ENCODE measurements around the gene EGFL8.

The EGFL8 gene

DNA sequence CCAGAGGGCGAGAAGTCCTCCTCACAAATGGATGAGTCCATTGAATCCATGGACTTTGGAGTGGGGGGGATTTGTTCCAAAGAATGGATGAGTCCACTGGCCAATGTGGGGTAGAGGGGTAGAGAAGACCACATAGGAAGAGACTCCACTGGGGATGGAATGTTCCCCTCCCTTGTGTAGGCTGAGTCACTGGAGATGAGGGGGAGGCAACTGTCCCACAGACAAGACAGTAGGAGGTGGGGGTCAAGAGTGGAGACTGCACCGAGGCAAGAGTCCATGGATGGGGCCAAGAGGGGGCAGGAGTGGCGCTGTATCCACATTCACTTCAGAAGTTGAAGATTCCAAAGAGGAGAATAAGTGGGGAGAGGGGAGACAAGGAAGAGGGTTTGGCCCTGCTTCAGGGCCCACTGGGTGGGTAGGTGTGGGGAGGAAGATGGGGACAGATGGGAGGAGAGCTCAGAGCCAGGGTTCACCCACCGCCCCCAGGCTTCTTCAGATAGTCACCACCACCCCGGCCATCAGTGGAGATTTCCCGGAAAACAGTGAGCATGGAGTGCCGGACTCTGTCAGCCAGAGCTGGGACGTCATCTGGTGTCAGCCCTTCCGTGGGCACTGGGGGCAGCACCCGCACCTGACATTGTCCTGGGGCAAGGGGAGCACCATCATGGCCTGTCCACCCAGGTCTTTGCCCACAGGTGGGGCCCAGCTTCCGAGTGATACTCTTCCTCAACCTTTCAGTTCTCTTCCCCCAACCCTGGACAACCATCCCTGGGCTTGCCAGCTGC lies 4.6 kb downstream of the EGFL8 start:
- DNase-seq = no peak

DNA sequence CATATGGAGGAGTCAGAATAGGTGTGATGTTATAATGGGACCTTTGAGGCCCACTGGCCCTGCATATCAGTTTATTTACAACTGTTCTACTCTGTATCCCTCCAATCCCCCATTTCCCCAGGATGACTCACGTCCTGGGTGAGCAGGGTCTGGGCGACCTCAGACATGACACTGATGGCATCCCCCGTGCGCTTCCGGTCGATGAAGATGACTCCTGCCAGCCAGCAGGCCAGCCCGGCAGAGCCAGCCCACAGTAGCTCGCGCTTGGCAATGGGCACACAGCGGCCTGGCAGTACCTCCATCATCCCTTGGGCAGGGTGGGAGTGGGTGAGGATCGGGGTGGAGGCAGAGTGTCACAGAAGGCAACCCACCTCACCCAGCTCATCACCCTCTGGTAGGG lies 5.9 kb downstream of the EGFL8 start:
- DNase-seq = no peak

GRCh38 chr6:32171234-32171633 lies 6.8 kb downstream of the EGFL8 start:
- DNase-seq = no peak

- DNase-seq = no peak
These were observed 8.8 kb downstream of the EGFL8 start for GRCh38 chr6:32173051-32173727.

- DNase-seq = no peak
These were observed 10.0 kb downstream of the EGFL8 start for GRCh38 chr6:32174416-32174815.

DNA sequence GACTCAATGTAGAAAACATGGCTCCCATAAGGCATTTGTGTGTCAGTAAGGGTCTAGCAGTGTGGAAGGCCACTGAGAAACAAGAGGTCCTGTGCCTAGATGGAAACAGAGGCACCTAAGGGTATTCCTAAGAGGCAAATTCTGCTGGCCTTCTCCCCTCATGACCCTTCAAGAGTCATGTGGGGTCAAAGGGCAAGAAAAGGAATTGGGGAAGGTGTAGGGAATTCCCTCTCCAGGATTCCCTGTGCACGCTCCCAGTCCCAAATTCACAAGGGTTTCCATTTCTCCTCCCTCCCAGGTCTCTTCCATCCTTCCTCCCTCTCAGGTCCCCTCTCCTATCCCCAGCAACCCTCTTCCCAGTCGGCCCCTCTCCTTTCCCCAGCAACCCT lies 10.9 kb downstream of the EGFL8 start:
- no peak for DNase-seq

DNA sequence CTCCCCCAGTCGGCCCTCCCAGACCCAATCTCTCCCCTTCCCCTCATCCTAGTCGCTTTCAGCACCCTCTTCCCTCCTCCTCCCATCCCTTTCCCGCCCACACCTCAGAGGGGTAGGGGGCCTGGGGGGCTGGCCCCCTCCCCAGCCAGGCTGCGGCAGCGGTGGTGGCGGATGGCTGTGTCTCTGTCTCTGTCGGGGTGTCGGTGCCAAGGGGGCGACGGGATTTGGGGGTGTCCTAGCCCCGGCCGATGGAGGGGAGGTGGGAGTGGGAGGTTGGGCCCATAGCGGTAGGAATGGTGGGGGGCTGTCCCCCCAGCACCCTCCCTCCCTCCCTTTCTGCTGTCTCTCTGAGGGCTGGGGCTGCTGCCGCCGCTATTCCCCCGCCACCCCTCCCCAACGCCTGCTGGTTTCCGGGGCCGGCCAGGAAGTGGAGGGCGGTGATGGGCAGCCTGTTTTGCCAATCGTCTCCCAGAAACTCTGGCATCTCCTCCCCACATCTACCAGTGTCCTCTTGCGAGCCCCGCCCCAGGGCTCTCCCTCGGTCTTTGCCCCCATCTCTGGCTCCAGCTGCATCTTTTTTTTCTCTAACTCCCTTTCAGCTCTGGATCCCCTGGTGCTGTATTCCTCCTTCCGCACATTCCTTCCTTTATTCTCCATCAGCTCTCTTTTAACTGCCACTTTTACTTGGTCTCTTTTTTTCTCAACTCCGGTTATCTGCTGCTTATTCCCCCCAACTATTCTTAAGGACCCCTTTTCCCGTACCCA lies 11.5 kb downstream of the EGFL8 start, which contains the start of gene AGPAT1:
Gene AGPAT1, minus strand, starts transcription at position 374 of the 765 bp plus-strand sequence. CDS start 4,588 bp downstream, outside the sequence.
- DNase-seq = peak; percentile 89 to 96 (median 93)

GRCh38 chr6:32176476-32177182 lies 12.2 kb downstream of the EGFL8 start:
- no peak for DNase-seq

DNA sequence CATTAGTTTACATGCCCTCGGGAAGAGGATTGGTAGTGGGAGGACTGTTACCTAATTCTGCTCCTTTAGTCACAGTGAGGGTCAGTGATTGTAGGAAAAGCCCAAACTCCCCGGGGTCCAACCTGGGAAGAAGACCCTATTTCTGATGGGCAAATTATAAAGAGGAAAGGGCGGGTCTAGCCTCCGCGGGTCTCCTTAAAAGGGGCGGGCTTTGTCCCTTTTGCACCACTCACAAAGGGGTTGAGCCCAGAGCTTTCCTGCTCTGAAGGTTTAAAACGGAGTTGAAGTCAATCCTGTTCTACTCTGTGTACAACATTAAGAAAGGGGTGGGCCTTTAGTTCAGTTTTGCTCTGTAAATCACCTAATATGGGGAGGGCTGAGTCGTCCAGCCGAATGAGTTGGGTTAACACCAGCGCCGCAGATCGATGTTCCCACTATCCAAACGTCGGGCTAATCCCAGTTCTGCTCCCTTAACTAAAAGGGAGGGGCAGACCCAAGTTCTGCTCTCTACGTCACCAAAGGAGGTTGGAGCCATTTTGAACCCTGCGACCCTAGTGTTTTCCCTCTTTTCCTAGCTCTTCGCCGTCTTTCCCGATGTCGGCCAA lies 12.9 kb downstream of the EGFL8 start:
- peak in 2 of 5 donors; percentile 28 to 68 for DNase-seq

- peak; percentile 89 to 100 (median 93) for DNase-seq
These were observed 13.6 kb downstream of the EGFL8 start, which contains the start of gene RNF5 for GRCh38 chr6:32177788-32178546. Gene RNF5, plus strand, starts transcription at chr6:32178405. Its CDS starts 107 bp downstream, at chr6:32178512.

DNA sequence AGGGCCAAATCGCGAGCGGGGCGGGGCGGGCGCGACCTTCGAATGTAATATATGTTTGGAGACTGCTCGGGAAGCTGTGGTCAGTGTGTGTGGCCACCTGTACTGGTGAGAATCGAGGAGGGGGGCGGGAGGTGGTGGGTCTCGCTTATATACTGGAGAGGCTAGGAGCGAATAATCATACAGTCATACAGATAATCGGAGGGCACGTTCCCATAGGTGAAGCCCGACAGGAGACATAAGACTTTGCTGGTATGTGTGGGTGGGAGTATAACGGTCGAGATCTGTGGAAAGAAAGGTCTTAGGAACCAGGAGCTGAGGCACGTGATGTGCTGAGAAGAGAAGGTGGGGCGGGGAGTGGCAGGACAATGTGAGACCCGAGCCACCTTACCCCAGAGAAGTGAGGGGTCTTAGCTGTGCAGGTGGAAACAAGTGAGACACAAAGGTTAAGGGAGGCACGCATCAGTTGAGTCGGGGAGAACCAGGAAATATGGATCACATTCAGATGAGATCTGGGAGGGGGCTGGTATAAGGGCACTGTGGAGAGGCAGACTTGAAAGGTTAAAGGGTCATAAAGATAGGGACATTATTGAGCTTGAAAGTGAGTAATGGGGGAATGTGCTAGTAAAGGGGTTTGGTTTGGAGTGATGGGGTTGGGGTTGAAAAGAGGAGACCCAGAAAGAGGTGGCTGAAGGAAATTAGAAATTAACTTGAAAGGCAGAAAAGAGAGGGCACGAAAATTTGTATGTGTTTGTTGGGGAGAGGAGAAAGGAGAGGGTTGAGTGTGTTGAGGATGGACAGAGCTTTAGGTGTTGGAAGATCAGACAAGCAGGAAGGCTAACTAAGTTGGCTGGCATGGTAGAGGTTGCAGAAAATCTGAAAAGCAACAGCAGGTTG lies 14.4 kb downstream of the EGFL8 start:
- no peak for DNase-seq

DNA sequence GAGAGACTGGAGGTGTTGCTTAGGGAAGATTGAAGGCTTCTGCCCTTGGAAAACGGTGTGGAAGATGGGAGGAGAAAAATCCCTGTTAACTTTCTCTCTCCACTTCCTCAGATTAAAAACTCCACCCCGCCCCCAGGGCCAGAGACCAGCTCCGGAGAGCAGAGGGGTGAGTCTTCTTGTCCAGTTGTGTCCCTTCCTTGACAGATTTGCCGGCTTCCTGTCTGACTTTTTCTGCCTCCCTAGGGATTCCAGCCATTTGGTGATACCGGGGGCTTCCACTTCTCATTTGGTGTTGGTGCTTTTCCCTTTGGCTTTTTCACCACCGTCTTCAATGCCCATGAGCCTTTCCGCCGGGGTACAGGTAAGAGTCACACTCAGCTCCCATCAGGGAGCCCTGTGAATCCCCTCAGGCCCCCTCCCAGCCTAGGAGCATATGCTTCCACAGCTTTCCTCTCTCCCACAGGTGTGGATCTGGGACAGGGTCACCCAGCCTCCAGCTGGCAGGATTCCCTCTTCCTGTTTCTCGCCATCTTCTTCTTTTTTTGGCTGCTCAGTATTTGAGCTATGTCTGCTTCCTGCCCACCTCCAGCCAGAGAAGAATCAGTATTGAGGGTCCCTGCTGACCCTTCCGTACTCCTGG lies 15.5 kb downstream of the EGFL8 start:
- no peak for DNase-seq

- DNase-seq = no peak
These were observed 16.8 kb downstream of the EGFL8 start for GRCh38 chr6:32181148-32181702.

DNA sequence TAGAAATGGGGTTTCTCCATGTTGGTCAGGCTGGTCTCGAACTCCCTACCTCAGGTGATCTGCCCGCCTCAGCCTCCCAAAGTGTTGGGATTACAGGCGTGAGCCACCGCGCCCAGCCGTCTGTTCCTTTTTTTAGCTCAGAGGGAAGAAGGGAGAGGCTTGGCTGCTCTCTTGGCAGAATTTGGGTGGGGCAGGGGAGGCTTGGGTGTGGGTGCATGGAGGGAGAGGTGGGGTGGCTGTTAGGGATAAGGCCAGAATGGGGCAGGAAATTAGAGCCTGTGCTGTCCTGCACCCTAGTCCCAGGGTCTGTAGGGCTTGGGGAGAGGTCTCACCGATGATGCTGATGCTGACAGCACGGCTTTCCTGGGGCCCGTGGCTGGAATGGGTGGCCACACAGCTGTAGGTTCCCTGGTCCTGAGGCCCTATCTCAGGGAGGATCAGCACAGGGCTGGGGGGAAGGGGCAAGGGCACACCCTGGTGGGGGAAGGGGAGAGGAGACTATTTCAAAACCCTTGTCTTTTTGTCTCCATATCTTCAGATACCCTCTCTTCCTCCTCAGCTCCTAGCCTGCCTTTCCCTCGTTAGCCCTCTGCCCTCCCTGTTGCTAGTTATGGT lies 17.6 kb downstream of the EGFL8 start:
- no peak for DNase-seq

- DNase-seq = no peak
These were observed 18.2 kb downstream of the EGFL8 start for GRCh38 chr6:32182555-32182981.

DNA sequence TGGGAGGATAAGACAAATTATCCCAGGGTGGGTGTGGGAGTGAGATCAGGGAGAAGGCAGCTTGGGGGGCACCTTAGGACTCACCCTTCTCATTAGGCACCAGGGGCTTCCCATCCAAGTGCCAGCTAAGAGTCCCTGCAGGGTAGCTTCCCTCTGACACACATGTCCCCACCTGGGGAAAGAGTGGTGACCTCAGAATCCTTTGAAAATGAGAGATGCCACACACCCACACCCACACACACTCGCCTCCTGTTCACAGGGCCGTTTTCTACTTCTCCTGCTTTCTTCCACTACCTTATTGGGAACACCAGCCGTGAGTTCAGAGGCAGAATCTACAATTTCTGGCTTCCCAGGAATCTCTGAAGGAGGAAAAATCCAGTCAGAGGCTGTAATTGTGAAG lies 18.6 kb downstream of the EGFL8 start:
- no peak for DNase-seq

GRCh38 chr6:32183483-32184083 lies 19.2 kb downstream of the EGFL8 start:
- DNase-seq = no peak

GRCh38 chr6:32184084-32184640 lies 19.8 kb downstream of the EGFL8 start, which contains the start of gene AGER:
Gene AGER, minus strand, starts transcription at chr6:32184253. Its CDS starts 31 bp downstream, at chr6:32184222.
- no peak for DNase-seq
